ENCODE measurements around the gene SRSF2.
A peak's percentile ranks its signal among the peaks of the same experiment; 100 is the strongest.

DNA sequence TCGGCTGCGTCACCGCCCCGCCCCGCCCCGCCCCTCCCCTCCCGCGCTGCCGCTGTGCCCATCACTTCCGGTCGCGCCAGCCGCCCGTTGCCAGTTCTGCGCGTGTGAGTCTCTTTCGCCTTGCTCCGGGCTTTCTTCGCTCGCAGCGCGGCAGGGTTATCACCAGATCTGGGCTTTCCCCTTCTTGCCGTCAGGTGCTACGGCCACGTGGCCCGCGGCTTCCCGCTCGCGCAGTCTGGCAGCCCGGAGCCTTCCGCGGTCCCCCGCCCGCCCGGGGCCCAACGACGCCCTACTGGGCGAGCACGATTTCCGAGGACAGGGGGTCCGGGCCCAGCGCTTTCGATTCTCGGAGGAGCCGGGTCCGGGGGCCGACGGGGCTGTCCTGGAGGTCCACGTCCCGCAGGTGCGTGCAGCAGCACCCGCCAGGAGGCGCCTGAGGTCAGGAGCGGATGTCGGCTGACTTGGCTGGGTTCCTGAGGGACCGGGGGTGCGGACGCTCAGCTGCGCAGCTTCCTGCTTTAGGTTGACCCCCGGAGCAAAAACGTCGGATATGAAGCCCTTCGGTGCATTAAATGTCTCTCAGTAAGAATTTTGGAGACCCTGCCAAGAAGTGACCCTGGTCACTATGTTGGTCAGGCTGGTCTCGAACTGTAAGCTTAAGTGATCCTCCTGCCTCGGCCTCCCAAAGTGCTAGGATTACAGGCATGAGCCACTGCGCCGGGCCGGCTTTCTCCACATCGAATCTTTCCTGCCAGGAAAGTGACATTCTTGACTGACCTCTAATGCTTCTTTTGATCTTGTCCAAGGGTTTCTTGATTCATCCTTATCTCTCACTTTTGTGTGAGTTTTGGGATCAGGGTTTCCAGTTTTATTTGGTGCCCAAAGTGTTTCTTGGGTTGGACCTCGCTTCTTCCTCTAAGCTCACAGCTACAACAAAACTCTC, 10.1 kb downstream of the SRSF2 start, which contains the start of gene METTL23:
- TF ChIP-seq LEF1 (IDR thresholded peaks at IDR 0.05) (peak; percentile 56; the same call in 1 of the 2 replicates), PHF20 (IDR thresholded peaks at IDR 0.05; ENCODE audit: partially characterized antibody) (no peak), MAX (CRISPR knock-in tag; IDR thresholded peaks at IDR 0.05) (peak; percentile 93)

Measured in K562 (cell line).